Left colon (tissue), 2 donors: ENCODE measurements around the gene BSND. TPM values are rescaled to one million over a fixed set of nuclear protein-coding genes. Genes with fewer than 3 reads are reported as not detected.

Source experiments
- ATAC-seq: fragments of 200-7000 bp; cut with Tn5 transposase; one replicate; pipeline ENCODE4 v1.9.1; 2020; ENCODE audit warnings: mild to moderate bottlenecking, moderate library complexity
- DNase-seq, 2 donors: peaks; one replicate each; pipeline ENCODE4 v3.0.0-alpha.2; 2020
- intact Hi-C, 2 donors: fragments of 100-400 bp; cut with DNase I in 1 of 2; cut with micrococcal nuclease in 1 of 2; formaldehyde crosslinking; loops; one replicate each; pipeline versions ENCODE4 v1.11.2 to v1.14.0; 2022; cut with DNase I, micrococcal nuclease
- total RNA-seq, 2 donors: library from RNA; stranded (reverse); fragmentation: NEBNext Ultra II Directional; extraction: Animal tissue kit (Norgen Biotek cat#: 25700); gene quantifications; one replicate each; pipeline ENCODE4 v1.2.1, GENCODE V29; 2021
- donor health status: DM: no; HTN: no; CAD: no.
- donor health status: DM: yes; HTN: yes; CAD: no.

Gene BSND
- total RNA-seq, 2 donors from 2014 or later: not detected

- DNase-seq: no peak
- no peak for ATAC-seq
- intact Hi-C loops: no loop called here
These were observed 26.3 kb upstream of the BSND start for GRCh38 chr1:54972436-54972835.

- ATAC-seq: peak; percentile 40
- intact Hi-C loops: no loop called here
- no peak for DNase-seq
These were observed 25.4 kb upstream of the BSND start for GRCh38 chr1:54973205-54973921.

GRCh38 chr1:54975356-54976108 is 23.2 kb upstream of the BSND start:
- DNase-seq (no peak), ATAC-seq (no peak)
- intact Hi-C loops: no loop called here

- DNase-seq (no peak), ATAC-seq (no peak)
- intact Hi-C loops: no loop called here
These were observed 22.0 kb upstream of the BSND start for GRCh38 chr1:54976747-54977146.

- intact Hi-C loops: no loop called here
- DNase-seq: no peak
- ATAC-seq: peak; percentile 64
These were observed 21.0 kb upstream of the BSND start for GRCh38 chr1:54977533-54978297.

- intact Hi-C loops: no loop called here
- DNase-seq: peak in 1 of 2 donors; percentile 26
These were observed 20.0 kb upstream of the BSND start for GRCh38 chr1:54978528-54979326.

GRCh38 chr1:54979327-54979891 is 19.3 kb upstream of the BSND start:
- ATAC-seq: no peak
- DNase-seq: no peak
- intact Hi-C loops: no loop called here

More at GRCh38 chr1:54978528-54979326, 20.0 kb upstream of the BSND start:
- no peak for ATAC-seq

- DNase-seq (no peak), ATAC-seq (peak; percentile 4)
- intact Hi-C loops: no loop called here
These were observed 18.6 kb upstream of the BSND start for GRCh38 chr1:54980046-54980527.

- ATAC-seq (peak; percentile 83), DNase-seq (peak in 1 of 2 donors; percentile 61)
- intact Hi-C loops: no loop called here
These were observed 18.0 kb upstream of the BSND start, which contains the start of gene TMEM61 for GRCh38 chr1:54980528-54981241. Gene TMEM61 (plus strand): TSS chr1:54980628. CDS start chr1:54981066, 438 bp downstream.

GRCh38 chr1:54981466-54981865 is 17.3 kb upstream of the BSND start:
- no peak for DNase-seq
- ATAC-seq: no peak
- intact Hi-C loops: no loop called here

GRCh38 chr1:54982739-54983138 is 16.0 kb upstream of the BSND start:
- intact Hi-C loops: no loop called here
- DNase-seq (peak; percentile 41 to 42), ATAC-seq (no peak)

- intact Hi-C loops: no loop called here
- ATAC-seq: no peak
- peak in 1 of 2 donors; percentile 16 for DNase-seq
These were observed 14.4 kb upstream of the BSND start for GRCh38 chr1:54984131-54984842.

GRCh38 chr1:54985556-54985955 is 13.2 kb upstream of the BSND start:
- no peak for DNase-seq
- intact Hi-C loops: no loop called here
- ATAC-seq: no peak

- DNase-seq (no peak), ATAC-seq (no peak)
- intact Hi-C loops: no loop called here
These were observed 12.7 kb upstream of the BSND start for GRCh38 chr1:54986025-54986424.

GRCh38 chr1:54986533-54986932 is 12.2 kb upstream of the BSND start:
- intact Hi-C loops: no loop called here
- ATAC-seq (no peak), DNase-seq (no peak)

GRCh38 chr1:54987427-54987826 is 11.3 kb upstream of the BSND start:
- intact Hi-C loops: no loop called here
- ATAC-seq (no peak), DNase-seq (no peak)
